Brain microvascular endothelial cell (primary cell): ENCODE results near the gene APBB3.

Experiments used
- DNase-seq: peaks from one replicate; pipeline ENCODE4 v3.0.0-alpha.2; 2020
- H3K27ac ChIP-seq: fragments of 250-450 bp; sonication (Bioruptor Pico); 2 replicates; pipeline ENCODE4 v1.5.1; 2020; ENCODE audit warnings: mild to moderate bottlenecking, moderate library complexity
- H3K27me3 ChIP-seq: fragments of 250-450 bp; sonication (Bioruptor Pico); replicated peaks from 2 replicates; pipeline ENCODE4 v1.5.1; 2020; ENCODE audit warnings: mild to moderate bottlenecking
- H3K36me3 ChIP-seq: fragments of 250-450 bp; sonication (Bioruptor Pico); replicated peaks from 2 replicates; pipeline ENCODE4 v1.5.1; 2020; ENCODE audit warnings: mild to moderate bottlenecking
- H3K4me3 ChIP-seq: 2 replicates; pipeline ENCODE4 v1.5.1; 2011; ENCODE audit warnings: low read depth, mild to moderate bottlenecking, control low read depth, low read length, moderate library complexity
- in situ Hi-C: cut with HindIII; loops from 2 replicates; pipeline ENCODE4 v1.10.0; 2017; ENCODE audit warnings: low sequenced_read_pairs, low pct_ligation_motif_present
- TF ChIP-seq, protein P1 (sequence below): IDR thresholded peaks from 2 replicates; pipeline ENCODE4 v1.5.1; 2011; ENCODE audit warnings: low read depth, mild to moderate bottlenecking, moderate library complexity, low read length, control low read depth, inconsistent platforms; ENCODE audit errors: missing control alignments

Gene APBB3

GRCh38 chr5:140571105-140571504 is 6.7 kb upstream of the APBB3 start:
- DNase-seq = no peak
- in situ Hi-C loops = no loop called here
- Histone ChIP-seq H3K4me3 (no peak overlapping the region), H3K27ac (no peak overlapping the region), H3K27me3 (no peaks in the 10 kb centered on the region), H3K36me3 (peaks cover 7% of the 10 kb centered on the region)
- TF ChIP-seq, protein P1, sequence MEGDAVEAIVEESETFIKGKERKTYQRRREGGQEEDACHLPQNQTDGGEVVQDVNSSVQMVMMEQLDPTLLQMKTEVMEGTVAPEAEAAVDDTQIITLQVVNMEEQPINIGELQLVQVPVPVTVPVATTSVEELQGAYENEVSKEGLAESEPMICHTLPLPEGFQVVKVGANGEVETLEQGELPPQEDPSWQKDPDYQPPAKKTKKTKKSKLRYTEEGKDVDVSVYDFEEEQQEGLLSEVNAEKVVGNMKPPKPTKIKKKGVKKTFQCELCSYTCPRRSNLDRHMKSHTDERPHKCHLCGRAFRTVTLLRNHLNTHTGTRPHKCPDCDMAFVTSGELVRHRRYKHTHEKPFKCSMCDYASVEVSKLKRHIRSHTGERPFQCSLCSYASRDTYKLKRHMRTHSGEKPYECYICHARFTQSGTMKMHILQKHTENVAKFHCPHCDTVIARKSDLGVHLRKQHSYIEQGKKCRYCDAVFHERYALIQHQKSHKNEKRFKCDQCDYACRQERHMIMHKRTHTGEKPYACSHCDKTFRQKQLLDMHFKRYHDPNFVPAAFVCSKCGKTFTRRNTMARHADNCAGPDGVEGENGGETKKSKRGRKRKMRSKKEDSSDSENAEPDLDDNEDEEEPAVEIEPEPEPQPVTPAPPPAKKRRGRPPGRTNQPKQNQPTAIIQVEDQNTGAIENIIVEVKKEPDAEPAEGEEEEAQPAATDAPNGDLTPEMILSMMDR = no peak

- in situ Hi-C loops = no loop called here
- TF ChIP-seq, protein P1 = no peak
- no peak overlapping the region for H3K27ac ChIP-seq
These were observed 6.1 kb upstream of the APBB3 start for GRCh38 chr5:140570488-140570887.

GRCh38 chr5:140570058-140570457 is 5.7 kb upstream of the APBB3 start:
- in situ Hi-C loops = no loop called here

More at GRCh38 chr5:140570488-140570887, 6.1 kb upstream of the APBB3 start:
- Histone ChIP-seq H3K36me3 (peaks cover 7% of the 10 kb centered on the region), H3K27me3 (no peaks in the 10 kb centered on the region), H3K4me3 (no peak overlapping the region)
- no peak for DNase-seq

GRCh38 chr5:140569197-140569596 is 4.8 kb upstream of the APBB3 start:
- no peaks in the 10 kb centered on the region for H3K27me3 ChIP-seq
- DNase-seq = no peak
- in situ Hi-C loops = no loop called here
- H3K4me3 ChIP-seq = no peak overlapping the region
- no peak overlapping the region for H3K27ac ChIP-seq
- TF ChIP-seq, protein P1 = no peak
- peaks cover 7% of the 10 kb centered on the region for H3K36me3 ChIP-seq

More at GRCh38 chr5:140570058-140570457, 5.7 kb upstream of the APBB3 start:
- Histone ChIP-seq H3K36me3 (peaks cover 7% of the 10 kb centered on the region), H3K27me3 (no peaks in the 10 kb centered on the region), H3K27ac (no peak overlapping the region), H3K4me3 (no peak overlapping the region)
- TF ChIP-seq, protein P1 = no peak
- DNase-seq = no peak

DNA sequence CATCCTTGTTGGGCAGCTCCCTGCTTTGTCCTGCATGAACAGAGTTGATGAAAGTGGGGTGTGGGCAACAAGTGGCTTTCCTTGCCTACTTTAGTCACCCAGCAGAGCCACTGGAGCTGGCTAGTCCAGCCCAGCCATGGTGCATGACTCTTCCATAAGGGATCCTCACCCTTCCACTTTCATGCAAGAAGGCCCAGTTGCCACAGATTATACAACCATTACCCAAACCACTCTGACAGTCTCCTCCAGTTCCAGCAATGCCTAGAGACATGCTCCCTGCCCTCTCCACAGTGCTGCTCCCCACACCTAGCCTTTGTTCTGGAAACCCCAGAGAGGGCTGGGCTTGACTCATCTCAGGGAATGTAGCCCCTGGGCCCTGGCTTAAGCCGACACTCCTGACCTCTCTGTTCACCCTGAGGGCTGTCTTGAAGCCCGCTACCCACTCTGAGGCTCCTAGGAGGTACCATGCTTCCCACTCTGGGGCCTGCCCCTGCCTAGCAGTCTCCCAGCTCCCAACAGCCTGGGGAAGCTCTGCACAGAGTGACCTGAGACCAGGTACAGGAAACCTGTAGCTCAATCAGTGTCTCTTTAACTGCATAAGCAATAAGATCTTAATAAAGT is 4.2 kb upstream of the APBB3 start:
- in situ Hi-C loops = no loop called here
- TF ChIP-seq, protein P1 = no peak
- Histone ChIP-seq H3K4me3 (no peak overlapping the region), H3K27ac (no peak overlapping the region), H3K36me3 (peaks cover 7% of the 10 kb centered on the region), H3K27me3 (no peaks in the 10 kb centered on the region)
- DNase-seq = no peak

DNA sequence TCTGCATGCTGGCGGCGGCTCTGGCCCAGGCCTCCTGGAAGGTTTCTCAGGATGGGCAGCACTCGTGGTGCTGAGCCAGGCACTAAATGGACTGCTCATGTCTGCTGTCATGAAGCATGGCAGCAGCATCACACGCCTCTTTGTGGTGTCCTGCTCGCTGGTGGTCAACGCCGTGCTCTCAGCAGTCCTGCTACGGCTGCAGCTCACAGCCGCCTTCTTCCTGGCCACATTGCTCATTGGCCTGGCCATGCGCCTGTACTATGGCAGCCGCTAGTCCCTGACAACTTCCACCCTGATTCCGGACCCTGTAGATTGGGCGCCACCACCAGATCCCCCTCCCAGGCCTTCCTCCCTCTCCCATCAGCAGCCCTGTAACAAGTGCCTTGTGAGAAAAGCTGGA is 3.5 kb upstream of the APBB3 start:
- Histone ChIP-seq H3K4me3 (no peak overlapping the region), H3K36me3 (peaks cover 7% of the 10 kb centered on the region), H3K27me3 (no peaks in the 10 kb centered on the region), H3K27ac (no peak overlapping the region)
- TF ChIP-seq, protein P1 = no peak
- DNase-seq = no peak
- in situ Hi-C loops = no loop called here
